CD14-positive monocyte (primary cell): ENCODE data around the gene ZNF264. TPM values are rescaled to one million over a fixed set of nuclear protein-coding genes. Genes with fewer than 3 reads are reported as not detected.

Source experiments
- DNase-seq, 3 donors: peaks; one replicate each; pipeline ENCODE4 v3.0.0-alpha.2; 2011 to 2022
- H2AFZ ChIP-seq: 2 replicates; pipeline ENCODE4 v1.6.0; 2012; ENCODE audit warnings: mild to moderate bottlenecking, low read depth, low read length, inconsistent platforms; ENCODE audit not compliant: insufficient read depth, poor library complexity, severe bottlenecking
- H3K27ac ChIP-seq, 2 donors: 1 replicate in 1 of 2; 2 replicates in 1 of 2; pipeline ENCODE4 v1.5.1; 2012 to 2013; ENCODE audit warnings: low read length in 2 of 2, control low read depth in 1 of 2, inconsistent platforms in 1 of 2, low read depth in 1 of 2, mild to moderate bottlenecking in 1 of 2
- H3K27me3 ChIP-seq, 2 donors: one replicate each; pipeline versions ENCODE4 v1.6.0 to v1.6.1; 2011 to 2013; ENCODE audit warnings: low read length in 2 of 2; ENCODE audit not compliant: control insufficient read depth in 2 of 2, insufficient read depth in 2 of 2
- H3K36me3 ChIP-seq, 2 donors: replicated peaks in 1 of 2; 1 replicate in 1 of 2; 2 replicates in 1 of 2; pipeline versions ENCODE4 v1.5.1 to v1.6.1; 2012 to 2013; ENCODE audit warnings: low read length in 2 of 2, control low read depth in 1 of 2, inconsistent platforms in 1 of 2, mild to moderate bottlenecking in 1 of 2; ENCODE audit not compliant: insufficient read depth in 2 of 2, control insufficient read depth in 1 of 2
- H3K4me1 ChIP-seq, 2 donors: 1 replicate in 1 of 2; 2 replicates in 1 of 2; pipeline versions ENCODE4 v1.5.1 to v1.6.1; 2012 to 2013; ENCODE audit warnings: low read length in 2 of 2, control low read depth in 1 of 2, inconsistent platforms in 1 of 2, mild to moderate bottlenecking in 1 of 2, moderate library complexity in 1 of 2; ENCODE audit not compliant: insufficient read depth in 2 of 2, control insufficient read depth in 1 of 2
- H3K4me2 ChIP-seq: replicated peaks from 2 replicates; pipeline ENCODE3; 2012; ENCODE audit warnings: low read length, moderate library complexity, mild to moderate bottlenecking; ENCODE audit not compliant: poor library complexity, severe bottlenecking; ENCODE audit errors: extremely low read depth
- H3K4me3 ChIP-seq, 3 experiments: fragments of 200-600 bp in 1 of 3; sonication (generic) in 1 of 3; replicated peaks in 1 of 3; 1 replicate in 2 of 3; 2 replicates in 1 of 3; pipeline ENCODE4 v1.5.1; 2011 to 2013; ENCODE audit warnings: low read length in 3 of 3, mild to moderate bottlenecking in 3 of 3, control low read depth in 2 of 3, low read depth in 2 of 3, inconsistent platforms in 1 of 3, moderate library complexity in 1 of 3
- H3K79me2 ChIP-seq: 2 replicates; pipeline ENCODE4 v1.6.0; 2012; ENCODE audit warnings: mild to moderate bottlenecking, control low read depth, inconsistent platforms, low read length, moderate library complexity; ENCODE audit not compliant: insufficient read depth
- H3K9ac ChIP-seq: 2 replicates; pipeline ENCODE4 v1.6.0; 2017; ENCODE audit warnings: low read length, mild to moderate bottlenecking; ENCODE audit not compliant: insufficient read depth, poor library complexity, severe bottlenecking
- H3K9me3 ChIP-seq, 2 donors: replicated peaks in 1 of 2; 1 replicate in 1 of 2; 2 replicates in 1 of 2; pipeline versions ENCODE4 v1.5.1 to v1.6.1; 2012 to 2013; ENCODE audit warnings: low read length in 2 of 2, control low read depth in 1 of 2; ENCODE audit not compliant: control insufficient read depth in 1 of 2, insufficient read depth in 1 of 2
- H4K20me1 ChIP-seq: 2 replicates; pipeline ENCODE4 v1.6.0; 2012; ENCODE audit warnings: mild to moderate bottlenecking, low read length, control low read depth, moderate library complexity; ENCODE audit not compliant: insufficient read depth
- H3K27ac Mint-ChIP-seq, 7 donors: one replicate each; pipeline ENCODE4 v1.8.0; 2020; ENCODE audit warnings: mild to moderate bottlenecking in 7 of 7, mixed read lengths in 7 of 7, moderate library complexity in 6 of 7, inconsistent platforms in 2 of 7
- H3K27me3 Mint-ChIP-seq, 3 donors: one replicate each; pipeline ENCODE4 v1.8.0; 2021 to 2022; ENCODE audit warnings: low read depth in 3 of 3, mild to moderate bottlenecking in 3 of 3, mixed read lengths in 3 of 3, moderate library complexity in 3 of 3, inconsistent platforms in 1 of 3
- H3K36me3 Mint-ChIP-seq, 2 donors: one replicate each; pipeline ENCODE4 v1.8.0; 2020; ENCODE audit warnings: mixed read lengths in 2 of 2, inconsistent platforms in 1 of 2, mild to moderate bottlenecking in 1 of 2
- H3K4me1 Mint-ChIP-seq: one replicate; pipeline ENCODE4 v1.8.0; 2020; ENCODE audit warnings: mild to moderate bottlenecking, mixed read lengths
- H3K4me3 Mint-ChIP-seq, 2 donors: one replicate each; pipeline ENCODE4 v1.8.0; 2020; ENCODE audit warnings: mild to moderate bottlenecking in 2 of 2, mixed read lengths in 2 of 2, moderate library complexity in 1 of 2
- H3K9me3 Mint-ChIP-seq, 7 donors: one replicate each; pipeline ENCODE4 v1.8.0; 2020 to 2022; ENCODE audit warnings: mixed read lengths in 7 of 7, mild to moderate bottlenecking in 6 of 7, moderate library complexity in 6 of 7, inconsistent platforms in 2 of 7
- CTCF ChIP-seq: fragments of 200-600 bp; IDR thresholded peaks from one replicate; pipeline ENCODE4 v1.8.0; 2022; ENCODE audit warnings: antibody characterized with exemption, mild to moderate bottlenecking
- WGBS: methylation state at CpG from one replicate; pipeline ENCODE4 v1.1.5; 2013; ENCODE audit warnings: missing lambda C conversion rate; ENCODE audit not compliant: insufficient coverage; 5-methylcytosine and 5-hydroxymethylcytosine counted together
- intact Hi-C, 2 donors: fragments of 100-400 bp; cut with micrococcal nuclease; formaldehyde crosslinking; loops; one replicate each; pipeline versions ENCODE4 v1.15.0 to v1.15.1; 2023
- polyA plus RNA-seq, 3 donors: library from polyadenylated mRNA; depleted of rRNA in 1 of 3; unstranded in 2 of 3; stranded (reverse) in 1 of 3; fragments of 300-500 nt in 2 of 3; fragments of >200 nt in 1 of 3; fragmentation: Illumina TruSeq in 2 of 3; gene quantifications; 1 replicate in 2 of 3; 2 replicates in 1 of 3; pipeline ENCODE4 v1.2.3, GENCODE V29; 2012 to 2021

ZNF264 gene
- polyA plus RNA-seq, 3 donors = 5.3 to 6.9 (median 5.6) TPM

- no peak overlapping the region for H3K9ac ChIP-seq
- H3K4me1 ChIP-seq = no peaks in the 10 kb centered on the region
- no peak for DNase-seq
- H2AFZ ChIP-seq = no peak overlapping the region
- no peak overlapping the region for H3K27ac ChIP-seq
- H3K4me2 ChIP-seq = no peak overlapping the region
- no peaks in the 10 kb centered on the region for H3K79me2 ChIP-seq
- no peak overlapping the region for H3K4me3 ChIP-seq
- Mint-ChIP-seq H3K36me3 (no peaks in the 10 kb centered on the region), H3K4me1 (peaks cover 2% of the 10 kb centered on the region), H3K27me3 (peaks cover 0 to 1% (median 1%) of the 10 kb centered on the region in 3 donors), H3K9me3 (peaks cover 9 to 38% (median 23%) of the 10 kb centered on the region in 7 donors), H3K27ac (no peak overlapping the region), H3K4me3 (no peak overlapping the region)
- peaks cover 0 to 17% of the 10 kb centered on the region in 2 donors for H3K9me3 ChIP-seq
- 80% methylated on average over 3 of the region's 9 CpGs for WGBS
- intact Hi-C loops = no loop called here
- H4K20me1 ChIP-seq = no peaks in the 10 kb centered on the region
- no peak for TF ChIP-seq CTCF
- H3K36me3 ChIP-seq = no peaks in the 10 kb centered on the region
- H3K27me3 ChIP-seq = no peaks in the 10 kb centered on the region
Observed at GRCh38 chr19:57231686-57232085, 40.4 kb downstream of the ZNF264 start.

GRCh38 chr19:57233207-57233606 lies 41.9 kb downstream of the ZNF264 start:
- no peak overlapping the region for H3K27ac Mint-ChIP-seq
- Histone ChIP-seq H3K4me3 (no peak overlapping the region), H3K9ac (no peak overlapping the region), H3K4me1 (no peaks in the 10 kb centered on the region), H3K27ac (no peak overlapping the region), H4K20me1 (no peaks in the 10 kb centered on the region), H2AFZ (no peak overlapping the region), H3K9me3 (peaks cover 0 to 17% of the 10 kb centered on the region in 2 donors), H3K36me3 (no peaks in the 10 kb centered on the region), H3K27me3 (no peaks in the 10 kb centered on the region), H3K4me2 (no peak overlapping the region), H3K79me2 (no peaks in the 10 kb centered on the region)
- peaks cover 2% of the 10 kb centered on the region for H3K4me1 Mint-ChIP-seq
- TF ChIP-seq CTCF = no peak
- peaks cover 0 to 4% (median 1%) of the 10 kb centered on the region in 3 donors for H3K27me3 Mint-ChIP-seq
- H3K36me3 Mint-ChIP-seq = no peaks in the 10 kb centered on the region
- H3K4me3 Mint-ChIP-seq = no peak overlapping the region
- no CpG with 5 or more reads among the region's 1 CpG for WGBS
- intact Hi-C loops = no loop called here
- peaks cover 9 to 38% (median 21%) of the 10 kb centered on the region in 7 donors for H3K9me3 Mint-ChIP-seq
- DNase-seq = no peak
